ENCODE measurements around the gene RNF34. TPM values are rescaled to one million over a fixed set of nuclear protein-coding genes. Genes with fewer than 3 reads are reported as not detected.

The RNF34 gene
- total RNA-seq, 1 experiment from 2014 or later: 54.1 TPM

- Histone ChIP-seq H3K4me3 (ENCODE audit: low read depth, low read length) (peak overlapping the region; percentile 99), H3K4me1 (no peaks in the 10 kb centered on the region), H3K36me3 (ENCODE audit: control insufficient read depth, insufficient read depth, low read length) (no peaks in the 10 kb centered on the region; the same call in 1 of the 2 replicates), H3K27me3 (replicated peaks; ENCODE audit: control insufficient read depth, insufficient read depth, low read length) (no peaks in the 10 kb centered on the region), H3K9me3 (no peaks in the 10 kb centered on the region)
- intact Hi-C loops (cut with micrococcal nuclease; ENCODE audit: unreplicated experiment): no loop called here
- ChIA-PET POLR2A (interaction anchor here (0.6 to 2.9 kb wide), 11 partner anchors 15 to 1296 kb away, joined by 3 to 41 read pairs (median 4); partner anchors contain the start of genes ANAPC5 and CAMKK2), CTCF (interaction anchor here (0.7 to 3.1 kb wide), 4 partner anchors 17 to 65 kb away, joined by 3 to 21 read pairs (median 6); partner anchors contain the start of gene ANAPC5)
- TF ChIP-seq CTCF (IDR thresholded peaks at IDR 0.05; ENCODE audit: insufficient read depth in 1 of 2, low read depth in 1 of 2, low read length in 1 of 2, severe bottlenecking in 1 of 2, unreplicated experiment in 1 of 2): no peak
- no peaks in the 10 kb centered on the region for H3K9me3 Mint-ChIP-seq (ENCODE audit: unreplicated experiment)
- peak; percentile 49 to 51 for DNase-seq
- peaks cover 42% of the 10 kb centered on the region for H3K36me3 Mint-ChIP-seq (ENCODE audit: insufficient read depth, unreplicated experiment)
- no peaks in the 10 kb centered on the region for H3K27me3 Mint-ChIP-seq (ENCODE audit: insufficient read depth, unreplicated experiment)
- H3K4me1 Mint-ChIP-seq (ENCODE audit: low read depth, unreplicated experiment): peaks cover 13% of the 10 kb centered on the region
- peak overlapping the region; percentile 90 for H3K4me3 Mint-ChIP-seq (ENCODE audit: unreplicated experiment)
- peak overlapping the region; percentile 75 for H3K27ac Mint-ChIP-seq (ENCODE audit: unreplicated experiment)
- no TSS peak for BruUV-seq (replicated peaks)
Measured at GRCh38 chr12:121400332-121401139, 618 bp downstream of the RNF34 start.

- no peaks in the 10 kb centered on the region for H3K27me3 Mint-ChIP-seq (ENCODE audit: insufficient read depth, unreplicated experiment)
- POLR2A ChIA-PET: no interaction called here
- H3K9me3 ChIP-seq: no peaks in the 10 kb centered on the region
- no peaks in the 10 kb centered on the region; the same call in none of the 2 replicates for H3K36me3 ChIP-seq (ENCODE audit: control insufficient read depth, insufficient read depth, low read length)
- DNase-seq: no peak
- intact Hi-C loops (cut with micrococcal nuclease; ENCODE audit: unreplicated experiment): no loop called here
- no peak for TF ChIP-seq CTCF (IDR thresholded peaks at IDR 0.05; ENCODE audit: insufficient read depth in 1 of 2, low read depth in 1 of 2, low read length in 1 of 2, severe bottlenecking in 1 of 2, unreplicated experiment in 1 of 2)
- H3K4me1 Mint-ChIP-seq (ENCODE audit: low read depth, unreplicated experiment): peaks cover 15% of the 10 kb centered on the region
- H3K4me3 ChIP-seq (ENCODE audit: low read depth, low read length): no peak overlapping the region
- CTCF ChIA-PET: no interaction called here
- no peaks in the 10 kb centered on the region for H3K9me3 Mint-ChIP-seq (ENCODE audit: unreplicated experiment)
- peaks cover 69% of the 10 kb centered on the region for H3K36me3 Mint-ChIP-seq (ENCODE audit: insufficient read depth, unreplicated experiment)
- no peak overlapping the region for H3K27ac Mint-ChIP-seq (ENCODE audit: unreplicated experiment)
- BruUV-seq (replicated peaks): no TSS peak
- H3K4me1 ChIP-seq: no peaks in the 10 kb centered on the region
- no peak overlapping the region for H3K4me3 Mint-ChIP-seq (ENCODE audit: unreplicated experiment)
- H3K27me3 ChIP-seq (replicated peaks; ENCODE audit: control insufficient read depth, insufficient read depth, low read length): no peaks in the 10 kb centered on the region
Measured at GRCh38 chr12:121403721-121404120, 3.8 kb downstream of the RNF34 start.

GRCh38 chr12:121404734-121405133 lies 4.8 kb downstream of the RNF34 start:
- POLR2A ChIA-PET: interaction anchor here (0.6 kb wide), 1 partner anchor 41 kb away, joined by 3 read pairs; no protein-coding TSS in a partner anchor
- CTCF ChIA-PET: no interaction called here
- peaks cover 13% of the 10 kb centered on the region for H3K4me1 Mint-ChIP-seq (ENCODE audit: low read depth, unreplicated experiment)
- no peak for TF ChIP-seq CTCF (IDR thresholded peaks at IDR 0.05; ENCODE audit: insufficient read depth in 1 of 2, low read depth in 1 of 2, low read length in 1 of 2, severe bottlenecking in 1 of 2, unreplicated experiment in 1 of 2)
- Histone ChIP-seq H3K27me3 (replicated peaks; ENCODE audit: control insufficient read depth, insufficient read depth, low read length) (no peaks in the 10 kb centered on the region), H3K9me3 (no peaks in the 10 kb centered on the region), H3K36me3 (ENCODE audit: control insufficient read depth, insufficient read depth, low read length) (no peaks in the 10 kb centered on the region; the same call in none of the 2 replicates), H3K4me1 (no peaks in the 10 kb centered on the region), H3K4me3 (ENCODE audit: low read depth, low read length) (no peak overlapping the region)
- no peak overlapping the region for H3K4me3 Mint-ChIP-seq (ENCODE audit: unreplicated experiment)
- H3K36me3 Mint-ChIP-seq (ENCODE audit: insufficient read depth, unreplicated experiment): peaks cover 73% of the 10 kb centered on the region
- H3K27me3 Mint-ChIP-seq (ENCODE audit: insufficient read depth, unreplicated experiment): no peaks in the 10 kb centered on the region
- intact Hi-C loops (cut with micrococcal nuclease; ENCODE audit: unreplicated experiment): no loop called here
- H3K9me3 Mint-ChIP-seq (ENCODE audit: unreplicated experiment): no peaks in the 10 kb centered on the region
- no TSS peak for BruUV-seq (replicated peaks)
- no peak overlapping the region for H3K27ac Mint-ChIP-seq (ENCODE audit: unreplicated experiment)
- no peak for DNase-seq
